Neural cell (in vitro differentiated cells): ENCODE results near the gene SNPH. TPM values are rescaled to one million over a fixed set of nuclear protein-coding genes. Genes with fewer than 3 reads are reported as not detected.

Experiments used
- H2AFZ ChIP-seq: fragments of 200-600, 300-800 bp; sonication (generic), shearing (Covaris generic); 2 replicates; pipeline ENCODE4 v1.6.0; 2014; ENCODE audit warnings: low read depth, mild to moderate bottlenecking, antibody characterized with exemption, low read length, moderate library complexity
- H3F3A ChIP-seq: fragments of 200-600 bp; shearing (Covaris generic); 2 replicates; pipeline ENCODE4 v1.6.1; 2016; ENCODE audit warnings: mild to moderate bottlenecking, moderate library complexity, mixed read lengths, antibody characterized with exemption, low read length; ENCODE audit not compliant: insufficient read depth, poor library complexity, severe bottlenecking
- H3K27ac ChIP-seq: fragments of 200-600, 300-800 bp; sonication (generic), shearing (Covaris generic); 2 replicates; pipeline ENCODE4 v1.5.1; 2014; ENCODE audit warnings: mild to moderate bottlenecking, low read length, moderate library complexity
- H3K27me3 ChIP-seq: fragments of 300-800, 200-600 bp; sonication (generic), shearing (Covaris generic); 2 replicates; pipeline ENCODE4 v1.6.0; 2014; ENCODE audit warnings: mild to moderate bottlenecking, low read depth, low read length, moderate library complexity; ENCODE audit not compliant: insufficient read depth
- H3K36me3 ChIP-seq: fragments of 300-800, 200-600 bp; sonication (generic), shearing (Covaris generic); 2 replicates; pipeline ENCODE4 v1.5.1; 2014; ENCODE audit warnings: mild to moderate bottlenecking, antibody characterized with exemption, low read length, moderate library complexity; ENCODE audit not compliant: insufficient read depth
- H3K4me2 ChIP-seq: fragments of 300-800, 200-600 bp; sonication (generic), shearing (Covaris generic); 2 replicates; pipeline ENCODE4 v1.6.0; 2014; ENCODE audit warnings: mild to moderate bottlenecking, low read length
- H3K4me3 ChIP-seq: fragments of 300-800, 200-600 bp; sonication (generic), shearing (Covaris generic); 2 replicates; pipeline ENCODE4 v1.5.1; 2014; ENCODE audit warnings: mild to moderate bottlenecking, low read length, moderate library complexity
- H3K79me2 ChIP-seq: fragments of 200-600 bp; shearing (Covaris generic); replicated peaks from 2 replicates; pipeline ENCODE4 v1.6.0; 2014; ENCODE audit warnings: mild to moderate bottlenecking, low read length, moderate library complexity; ENCODE audit not compliant: insufficient read depth
- H3K9ac ChIP-seq: fragments of 300-800, 200-600 bp; sonication (generic), shearing (Covaris generic); 2 replicates; pipeline ENCODE4 v1.6.1; 2016; ENCODE audit warnings: mild to moderate bottlenecking, low read length, mixed read lengths
- H3K9me2 ChIP-seq: fragments of 200-600 bp; shearing (Covaris generic); 2 replicates; pipeline ENCODE4 v1.6.1; 2016; ENCODE audit warnings: mild to moderate bottlenecking, low read length, mixed read lengths; ENCODE audit not compliant: insufficient read depth
- H3K9me3 ChIP-seq: fragments of 200-600, 300-800 bp; sonication (generic), shearing (Covaris generic); 2 replicates; pipeline ENCODE4 v1.6.1; 2016; ENCODE audit warnings: mild to moderate bottlenecking, mixed run types, low read length, moderate library complexity, mixed read lengths
- H4K20me1 ChIP-seq: fragments of 200-600 bp; shearing (Covaris generic); 2 replicates; pipeline ENCODE4 v1.6.1; 2016; ENCODE audit warnings: mild to moderate bottlenecking, mixed run types; ENCODE audit not compliant: insufficient read depth
- CTCF ChIP-seq: fragments of 450-650 bp; IDR thresholded peaks from 2 replicates; pipeline ENCODE4 v1.5.1; 2014; ENCODE audit warnings: antibody characterized with exemption, mild to moderate bottlenecking, moderate library complexity; ENCODE audit not compliant: poor library complexity, severe bottlenecking
- EP300 ChIP-seq: fragments of 450-650 bp; conservative IDR thresholded peaks from 2 replicates; pipeline ENCODE4 v1.6.1; 2014; ENCODE audit warnings: antibody characterized with exemption, mild to moderate bottlenecking, moderate library complexity; ENCODE audit not compliant: poor library complexity, severe bottlenecking
- EZH2 ChIP-seq: fragments of 200-600, 300-800 bp; shearing (Covaris generic), sonication (generic); IDR thresholded peaks from 2 replicates; pipeline ENCODE4 v1.6.1; 2014; ENCODE audit warnings: antibody characterized with exemption, low read length, borderline replicate concordance, mild to moderate bottlenecking; ENCODE audit not compliant: insufficient read depth, poor library complexity, severe bottlenecking
- MXI1 ChIP-seq: fragments of 450-650 bp; conservative IDR thresholded peaks from 2 replicates; pipeline ENCODE4 v1.6.1; 2014; ENCODE audit warnings: antibody characterized with exemption, mild to moderate bottlenecking; ENCODE audit not compliant: poor library complexity, severe bottlenecking
- POLR2AphosphoS5 ChIP-seq: IDR thresholded peaks from 2 replicates; pipeline ENCODE4 v1.6.1; 2012
- RAD21 ChIP-seq: fragments of 450-650 bp; conservative IDR thresholded peaks from 2 replicates; pipeline ENCODE4 v1.6.1; 2014; ENCODE audit warnings: antibody characterized with exemption, mild to moderate bottlenecking, moderate library complexity
- REST ChIP-seq: IDR thresholded peaks from 2 replicates; pipeline ENCODE4 v1.6.1; 2012; ENCODE audit warnings: borderline replicate concordance
- SMC3 ChIP-seq: fragments of 450-650 bp; conservative IDR thresholded peaks from 2 replicates; pipeline ENCODE4 v1.6.1; 2014; ENCODE audit warnings: antibody characterized with exemption, mild to moderate bottlenecking, moderate library complexity; ENCODE audit not compliant: poor library complexity
- TAF1 ChIP-seq: IDR thresholded peaks from 2 replicates; pipeline ENCODE4 v1.6.1; 2012; ENCODE audit warnings: low read depth
- polyA plus RNA-seq: library from polyadenylated mRNA; depleted of rRNA; stranded (reverse); fragments of >200 nt; gene quantifications from 2 replicates; pipeline ENCODE4 v1.2.3, GENCODE V29; 2014

The SNPH gene
- polyA plus RNA-seq, 1 donor from 2014 or later: 25.6 TPM

GRCh38 chr20:1320902-1321653 is 55.0 kb downstream of the SNPH start:
- no peaks in the 10 kb centered on the region for H3K9me2 ChIP-seq
- no peaks in the 10 kb centered on the region for H3K27me3 ChIP-seq
- TF ChIP-seq POLR2AphosphoS5 (no peak), MXI1 (no peak)
- H4K20me1 ChIP-seq: no peaks in the 10 kb centered on the region
- no peaks in the 10 kb centered on the region for H3F3A ChIP-seq
- no peak overlapping the region for H3K9ac ChIP-seq
- no peak overlapping the region for H3K4me2 ChIP-seq
- H3K4me3 ChIP-seq: no peak overlapping the region
- peaks cover 5% of the 10 kb centered on the region for H3K79me2 ChIP-seq
- H3K9me3 ChIP-seq: no peaks in the 10 kb centered on the region
- no peak overlapping the region for H3K27ac ChIP-seq
- H3K36me3 ChIP-seq: no peaks in the 10 kb centered on the region
- H2AFZ ChIP-seq: no peak overlapping the region

- Histone ChIP-seq H2AFZ (no peak overlapping the region), H3K4me2 (no peak overlapping the region), H3K9ac (no peak overlapping the region)
Measured at GRCh38 chr20:1321654-1321939, 55.5 kb downstream of the SNPH start.

More at GRCh38 chr20:1321654-1321939, 55.5 kb downstream of the SNPH start:
- peaks cover 10% of the 10 kb centered on the region for H3K79me2 ChIP-seq
- H3K9me2 ChIP-seq: no peaks in the 10 kb centered on the region
- H3K36me3 ChIP-seq: no peaks in the 10 kb centered on the region
- no peaks in the 10 kb centered on the region for H3K27me3 ChIP-seq
- no peaks in the 10 kb centered on the region for H3K9me3 ChIP-seq
- H3K4me3 ChIP-seq: no peak overlapping the region
- no peak overlapping the region for H3K27ac ChIP-seq
- no peaks in the 10 kb centered on the region for H4K20me1 ChIP-seq
- no peak for TF ChIP-seq REST
- TF ChIP-seq EP300: no peak
- no peak for TF ChIP-seq TAF1
- TF ChIP-seq MXI1: no peak
- no peak for TF ChIP-seq CTCF
- no peak for TF ChIP-seq RAD21
- TF ChIP-seq SMC3: no peak
- no peak for TF ChIP-seq EZH2
- H3F3A ChIP-seq: no peaks in the 10 kb centered on the region
